ENCODE measurements around the gene MEN1. TPM values are rescaled to one million over a fixed set of nuclear protein-coding genes. Genes with fewer than 3 reads are reported as not detected.
A peak's percentile ranks its signal among the peaks of the same experiment; 100 is the strongest.

Gene MEN1
- total and polyA plus RNA-seq, 2 of the 13 experiments (the other 11 are each of a cell fraction or from before 2014, with no cell fraction given) = 20.5 to 27.3 TPM

GRCh38 chr11:64846998-64847666 lies 36.8 kb upstream of the MEN1 start (continued):
- TF ChIP-seq SOX6 (IDR thresholded peaks at IDR 0.05) = no peak
- no peak for TF ChIP-seq SOX6 (CRISPR knock-in tag; IDR thresholded peaks at IDR 0.05)
- peak; percentile 76 for TF ChIP-seq THAP11 (CRISPR knock-in tag; IDR thresholded peaks at IDR 0.05)
- TF ChIP-seq ZNF549 (CRISPR knock-in tag; IDR thresholded peaks at IDR 0.05) = no peak
- peak; percentile 48; the same call in 1 of the 2 replicates for TF ChIP-seq CBX5 (CRISPR knock-in tag; IDR thresholded peaks at IDR 0.05; ENCODE audit: borderline replicate concordance)
- TF ChIP-seq DRAP1 (CRISPR knock-in tag; IDR thresholded peaks at IDR 0.05) = peak; percentile 45; the same call in 1 of the 2 replicates
- no peak for TF ChIP-seq SNAPC4 (CRISPR knock-in tag; IDR thresholded peaks at IDR 0.05)
- TF ChIP-seq, protein P1, sequence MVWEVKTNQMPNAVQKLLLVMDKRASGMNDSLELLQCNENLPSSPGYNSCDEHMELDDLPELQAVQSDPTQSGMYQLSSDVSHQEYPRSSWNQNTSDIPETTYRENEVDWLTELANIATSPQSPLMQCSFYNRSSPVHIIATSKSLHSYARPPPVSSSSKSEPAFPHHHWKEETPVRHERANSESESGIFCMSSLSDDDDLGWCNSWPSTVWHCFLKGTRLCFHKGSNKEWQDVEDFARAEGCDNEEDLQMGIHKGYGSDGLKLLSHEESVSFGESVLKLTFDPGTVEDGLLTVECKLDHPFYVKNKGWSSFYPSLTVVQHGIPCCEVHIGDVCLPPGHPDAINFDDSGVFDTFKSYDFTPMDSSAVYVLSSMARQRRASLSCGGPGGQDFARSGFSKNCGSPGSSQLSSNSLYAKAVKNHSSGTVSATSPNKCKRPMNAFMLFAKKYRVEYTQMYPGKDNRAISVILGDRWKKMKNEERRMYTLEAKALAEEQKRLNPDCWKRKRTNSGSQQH (CRISPR knock-in tag; IDR thresholded peaks at IDR 0.05; ENCODE audit: low read depth) = no peak
- peak; percentile 66 for TF ChIP-seq ETV5 (CRISPR knock-in tag; IDR thresholded peaks at IDR 0.05; ENCODE audit: borderline replicate concordance)
- TF ChIP-seq DMAP1 (CRISPR knock-in tag; IDR thresholded peaks at IDR 0.05) = 0 out of 2 replicates have a peak, but pooled peaks have one; percentile 22
- TF ChIP-seq, protein P2, sequence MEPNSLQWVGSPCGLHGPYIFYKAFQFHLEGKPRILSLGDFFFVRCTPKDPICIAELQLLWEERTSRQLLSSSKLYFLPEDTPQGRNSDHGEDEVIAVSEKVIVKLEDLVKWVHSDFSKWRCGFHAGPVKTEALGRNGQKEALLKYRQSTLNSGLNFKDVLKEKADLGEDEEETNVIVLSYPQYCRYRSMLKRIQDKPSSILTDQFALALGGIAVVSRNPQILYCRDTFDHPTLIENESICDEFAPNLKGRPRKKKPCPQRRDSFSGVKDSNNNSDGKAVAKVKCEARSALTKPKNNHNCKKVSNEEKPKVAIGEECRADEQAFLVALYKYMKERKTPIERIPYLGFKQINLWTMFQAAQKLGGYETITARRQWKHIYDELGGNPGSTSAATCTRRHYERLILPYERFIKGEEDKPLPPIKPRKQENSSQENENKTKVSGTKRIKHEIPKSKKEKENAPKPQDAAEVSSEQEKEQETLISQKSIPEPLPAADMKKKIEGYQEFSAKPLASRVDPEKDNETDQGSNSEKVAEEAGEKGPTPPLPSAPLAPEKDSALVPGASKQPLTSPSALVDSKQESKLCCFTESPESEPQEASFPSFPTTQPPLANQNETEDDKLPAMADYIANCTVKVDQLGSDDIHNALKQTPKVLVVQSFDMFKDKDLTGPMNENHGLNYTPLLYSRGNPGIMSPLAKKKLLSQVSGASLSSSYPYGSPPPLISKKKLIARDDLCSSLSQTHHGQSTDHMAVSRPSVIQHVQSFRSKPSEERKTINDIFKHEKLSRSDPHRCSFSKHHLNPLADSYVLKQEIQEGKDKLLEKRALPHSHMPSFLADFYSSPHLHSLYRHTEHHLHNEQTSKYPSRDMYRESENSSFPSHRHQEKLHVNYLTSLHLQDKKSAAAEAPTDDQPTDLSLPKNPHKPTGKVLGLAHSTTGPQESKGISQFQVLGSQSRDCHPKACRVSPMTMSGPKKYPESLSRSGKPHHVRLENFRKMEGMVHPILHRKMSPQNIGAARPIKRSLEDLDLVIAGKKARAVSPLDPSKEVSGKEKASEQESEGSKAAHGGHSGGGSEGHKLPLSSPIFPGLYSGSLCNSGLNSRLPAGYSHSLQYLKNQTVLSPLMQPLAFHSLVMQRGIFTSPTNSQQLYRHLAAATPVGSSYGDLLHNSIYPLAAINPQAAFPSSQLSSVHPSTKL (CRISPR knock-in tag; IDR thresholded peaks at IDR 0.05) = 0 out of 2 replicates have a peak, but pooled peaks have one; percentile 8
- TF ChIP-seq ZFP41 (CRISPR knock-in tag; IDR thresholded peaks at IDR 0.05; ENCODE audit: borderline replicate concordance) = no peak
- 0 out of 2 replicates have a peak, but pooled peaks have one; percentile 35 for TF ChIP-seq ZNF547 (CRISPR knock-in tag; IDR thresholded peaks at IDR 0.05)
- no peak for TF ChIP-seq PHF20 (CRISPR knock-in tag; IDR thresholded peaks at IDR 0.05)
- no peak for TF ChIP-seq ZNF460 (CRISPR knock-in tag; IDR thresholded peaks at IDR 0.05; ENCODE audit: borderline replicate concordance)
- TF ChIP-seq ZNF12 (CRISPR knock-in tag; IDR thresholded peaks at IDR 0.05) = no peak
- no peak for TF ChIP-seq ZNF724P (CRISPR knock-in tag; IDR thresholded peaks at IDR 0.05; ENCODE audit: borderline replicate concordance)
- no peak for TF ChIP-seq MAF1 (CRISPR knock-in tag; IDR thresholded peaks at IDR 0.05; ENCODE audit: borderline replicate concordance)
- TF ChIP-seq STAT5B (CRISPR knock-in tag; IDR thresholded peaks at IDR 0.05) = no peak
- TF ChIP-seq ZFY (CRISPR knock-in tag; IDR thresholded peaks at IDR 0.05) = peak; percentile 40; the same call in 1 of the 2 replicates

All from HepG2 (cell line).